Measurements from ENCODE around the gene NEDD4L.

The NEDD4L gene

DNA sequence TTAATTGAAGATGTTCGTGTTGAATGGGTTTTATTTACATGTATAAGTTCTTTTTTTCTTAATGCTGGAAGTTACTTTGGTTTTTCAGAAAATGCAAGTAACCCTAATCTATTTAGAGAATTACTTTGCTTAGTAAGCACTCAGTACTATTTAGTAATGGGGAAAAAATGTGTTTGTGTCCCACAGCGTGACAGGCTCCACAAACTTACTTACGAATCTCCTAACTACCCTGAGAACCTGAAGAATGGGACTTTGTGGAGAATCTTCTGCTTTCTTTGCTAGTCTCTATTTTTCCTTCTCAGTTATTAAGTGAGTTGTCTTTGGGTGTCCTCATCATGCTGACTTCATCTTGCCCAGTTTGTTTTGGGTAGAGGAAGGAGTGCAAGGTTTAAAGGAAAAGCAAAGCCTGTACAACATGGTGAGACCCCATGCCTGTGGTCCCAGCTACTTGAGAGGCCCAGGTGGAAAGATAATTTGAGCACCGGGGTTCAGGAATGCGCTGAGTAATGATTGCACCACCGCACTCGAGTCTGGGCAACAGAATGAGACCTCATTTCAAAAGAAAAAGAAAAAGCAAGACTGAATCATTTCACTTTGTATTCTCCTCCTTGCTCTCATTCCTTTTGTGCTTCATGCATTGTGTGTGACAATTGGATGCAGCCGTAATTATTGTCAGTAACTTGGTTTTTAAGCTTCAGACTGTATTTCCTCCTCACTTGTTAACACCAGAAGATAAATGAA lies 10.2 kb downstream of the NEDD4L start:
- DNase-seq: no peak

DNA sequence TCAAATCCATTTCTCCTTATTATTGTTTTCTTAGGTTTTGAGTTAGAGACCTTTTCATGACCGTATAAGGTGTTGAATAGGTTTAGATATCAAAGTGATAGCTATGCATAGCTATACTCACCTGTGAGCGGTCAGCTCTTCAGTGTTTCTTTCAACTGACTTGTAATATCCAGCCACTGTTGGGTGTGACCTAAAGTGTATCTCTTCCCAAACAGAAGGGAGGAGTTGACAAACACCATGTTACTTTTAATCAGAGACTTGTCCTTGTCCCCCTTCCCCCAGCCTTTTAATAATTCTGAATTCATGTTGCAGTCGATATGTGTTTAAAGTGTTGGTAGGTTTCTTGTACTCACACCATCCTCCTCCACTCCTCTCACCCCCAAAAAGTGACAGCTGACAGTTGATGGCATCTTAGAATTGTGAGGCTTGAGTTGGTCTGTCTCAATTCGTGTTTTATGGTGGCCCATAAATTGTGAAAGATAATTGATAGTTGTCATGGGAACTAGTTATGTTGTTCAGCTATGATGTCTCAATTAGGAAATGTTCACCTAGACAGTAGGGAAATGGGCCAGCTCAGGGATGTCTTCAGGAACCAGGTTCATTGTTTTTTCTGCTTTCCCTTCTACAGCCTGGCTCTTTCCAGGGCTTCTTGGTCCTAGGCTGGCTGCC lies 12.0 kb downstream of the NEDD4L start:
- no peak for DNase-seq

DNA sequence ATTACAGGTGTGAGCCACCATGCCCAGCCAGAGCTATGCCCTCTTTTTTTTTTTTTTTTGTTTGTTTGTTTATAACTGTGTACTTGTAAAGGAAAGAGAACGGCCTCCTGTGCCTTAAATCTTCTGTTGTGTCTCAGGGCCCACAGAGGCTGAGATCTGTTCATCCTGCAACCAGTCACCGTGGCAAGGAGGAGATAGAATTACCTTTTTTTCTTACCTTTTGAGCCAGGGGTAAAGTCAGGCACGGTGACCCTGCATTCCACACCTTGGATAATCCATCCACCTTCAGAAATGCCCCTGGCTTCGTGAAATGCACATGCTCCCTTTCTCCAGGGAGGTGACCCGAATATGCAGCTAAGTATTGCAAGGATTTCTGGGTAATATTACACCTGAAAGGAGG lies 12.8 kb downstream of the NEDD4L start:
- no peak for DNase-seq

DNA sequence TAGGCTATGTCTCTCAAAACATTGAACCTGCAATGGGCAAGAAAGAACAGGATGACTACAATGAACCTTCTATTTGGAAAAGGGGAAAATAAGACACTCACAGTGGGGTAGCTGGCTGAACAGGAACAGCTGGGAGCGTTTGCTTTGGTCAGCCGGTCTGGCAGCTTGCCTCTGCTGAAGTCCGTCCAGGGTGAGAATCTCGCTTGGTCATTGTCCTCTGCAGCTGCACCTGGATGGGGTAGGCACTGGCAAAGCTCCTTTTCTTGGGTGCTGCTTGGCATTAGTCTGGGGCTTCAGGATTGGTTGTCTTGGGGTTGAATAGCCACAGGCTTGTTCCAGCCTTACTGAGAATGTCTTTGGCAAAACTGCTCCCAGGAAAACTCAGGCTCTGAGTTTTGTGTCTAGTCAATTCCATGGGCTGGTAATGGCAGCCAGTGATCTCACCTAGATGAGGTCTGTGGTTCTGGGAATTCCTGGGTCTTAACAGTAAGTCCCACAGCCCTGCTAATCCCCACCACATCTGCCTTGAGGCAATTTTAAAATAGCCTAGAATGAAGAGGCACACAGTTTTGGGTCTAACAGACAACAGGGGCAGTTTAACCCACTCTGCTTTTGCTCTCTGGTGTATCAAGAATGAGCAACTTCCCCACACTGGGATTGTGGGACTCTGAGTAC lies 13.4 kb downstream of the NEDD4L start:
- DNase-seq: no peak

DNA sequence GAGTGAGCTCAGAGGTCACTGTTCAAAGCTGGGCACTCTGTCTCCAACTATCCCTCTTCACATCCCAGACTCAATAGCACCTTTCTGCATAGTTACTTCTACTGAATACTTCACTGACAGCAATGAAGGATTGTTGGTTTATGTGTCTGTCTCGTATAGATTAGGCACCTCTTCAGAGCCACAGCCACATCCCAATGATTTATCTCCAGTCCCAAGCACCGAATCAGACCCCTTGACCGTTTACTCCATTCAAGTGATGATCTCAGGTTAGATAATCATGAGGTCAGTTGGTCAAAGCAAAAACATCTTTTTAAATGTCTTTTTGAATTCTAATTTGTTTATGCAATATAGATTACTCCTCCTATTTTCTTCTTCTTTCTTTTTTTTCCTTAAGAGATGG lies 14.7 kb downstream of the NEDD4L start:
- no peak for DNase-seq

DNA sequence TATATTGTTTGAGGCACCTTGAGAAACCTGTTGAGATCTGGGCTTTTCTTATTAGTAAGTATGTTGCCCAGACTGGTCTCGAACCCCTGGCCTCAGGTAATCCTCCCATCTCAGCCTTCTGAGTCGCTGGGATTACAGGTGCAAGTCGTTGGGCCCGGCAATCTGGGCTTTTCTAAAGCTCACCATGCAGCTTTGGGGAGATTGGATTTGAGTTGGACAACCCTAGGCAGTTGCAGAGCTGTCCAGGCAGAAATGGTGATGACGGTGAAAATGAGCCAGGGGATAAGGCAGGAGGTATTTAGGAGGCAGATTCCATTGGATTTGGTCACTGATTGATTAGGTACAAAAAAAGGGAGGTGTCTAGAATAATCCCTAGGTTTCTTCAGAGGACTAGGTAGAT lies 16.2 kb downstream of the NEDD4L start:
- DNase-seq: no peak

DNA sequence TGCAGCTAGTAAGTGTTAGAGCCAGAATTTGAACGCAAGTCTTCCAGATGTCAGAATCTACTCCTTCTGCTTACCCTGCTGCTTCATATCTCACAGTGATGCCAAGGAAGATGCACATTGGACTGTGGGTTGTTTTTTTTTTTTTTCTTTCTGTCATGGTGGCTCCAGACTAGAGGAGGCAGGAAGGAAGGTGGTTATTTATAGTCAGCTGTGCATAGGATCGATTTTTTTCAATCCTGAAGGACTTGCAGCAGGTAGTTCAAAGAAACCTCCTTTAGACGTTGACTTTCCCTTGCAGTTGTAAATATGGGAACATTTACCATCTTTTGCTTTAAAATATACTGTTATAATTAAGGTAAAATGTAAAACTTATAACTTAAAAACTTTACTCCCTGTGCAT lies 17.3 kb downstream of the NEDD4L start:
- DNase-seq: no peak

DNA sequence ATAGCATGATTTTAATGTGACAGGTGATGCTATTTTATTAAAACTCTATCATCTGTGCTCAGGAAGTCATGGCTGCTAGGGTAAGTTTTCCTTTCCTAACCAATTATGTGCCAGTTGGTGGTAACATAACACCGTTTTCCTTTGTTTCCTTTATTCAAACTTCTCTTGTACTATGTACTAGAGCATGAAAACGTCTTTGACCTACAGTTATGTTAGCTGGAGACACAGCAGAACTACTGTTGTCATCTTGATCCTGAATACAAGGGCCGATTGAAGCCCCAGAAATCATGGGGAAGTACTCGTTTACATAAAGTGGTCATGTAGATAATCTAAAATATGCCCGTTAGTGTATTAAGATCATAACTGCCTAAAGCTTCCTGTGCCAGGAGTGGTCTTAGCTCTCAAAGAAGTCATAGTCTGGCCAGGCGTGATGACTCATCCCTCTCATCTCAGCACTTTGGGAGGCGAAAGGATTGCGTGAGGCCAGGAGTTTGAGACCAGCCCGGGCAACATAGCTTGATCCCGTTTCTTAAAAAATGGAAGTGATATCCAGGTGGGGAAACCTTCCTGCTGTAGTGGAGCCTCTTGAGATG lies 20.5 kb downstream of the NEDD4L start:
- no peak for DNase-seq

DNA sequence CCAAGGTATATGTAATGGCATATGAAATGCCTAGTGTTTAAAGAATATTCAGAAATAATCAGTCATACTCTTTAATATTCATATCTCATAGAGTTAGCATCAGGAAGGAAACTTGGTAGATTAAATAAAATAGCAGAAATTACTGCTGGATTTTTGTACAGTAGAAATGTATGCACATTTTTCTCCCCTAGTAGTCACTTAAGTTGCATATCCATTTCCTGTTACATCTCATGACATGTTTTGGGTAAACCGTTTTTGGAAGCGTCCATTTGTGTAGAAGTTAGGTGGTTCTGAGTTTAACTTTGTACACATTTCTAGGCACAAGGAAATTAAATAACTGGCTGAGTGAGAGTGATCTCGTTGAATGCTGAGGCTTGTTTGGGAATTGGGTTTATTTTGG lies 21.9 kb downstream of the NEDD4L start:
- DNase-seq: no peak

DNA sequence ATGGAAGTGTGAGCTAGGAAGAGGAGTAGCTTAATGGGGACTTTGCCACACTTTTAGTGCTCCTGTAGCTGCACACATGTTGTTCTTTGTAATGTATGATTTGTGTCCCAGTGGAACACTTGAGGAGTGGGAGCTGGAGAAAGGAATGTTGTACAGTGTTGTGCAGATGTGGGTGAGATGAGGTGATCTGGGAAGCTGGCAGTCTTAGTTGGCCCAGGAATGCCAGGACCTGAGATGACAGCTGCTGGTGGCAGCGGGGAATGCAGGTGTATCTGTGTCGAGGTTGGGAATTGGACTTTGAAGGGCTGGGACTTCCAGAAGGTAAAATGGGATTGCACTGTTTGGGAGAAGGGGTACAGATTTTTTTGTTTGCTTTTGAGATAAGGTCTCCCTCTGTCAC lies 23.6 kb downstream of the NEDD4L start:
- no peak for DNase-seq

DNA sequence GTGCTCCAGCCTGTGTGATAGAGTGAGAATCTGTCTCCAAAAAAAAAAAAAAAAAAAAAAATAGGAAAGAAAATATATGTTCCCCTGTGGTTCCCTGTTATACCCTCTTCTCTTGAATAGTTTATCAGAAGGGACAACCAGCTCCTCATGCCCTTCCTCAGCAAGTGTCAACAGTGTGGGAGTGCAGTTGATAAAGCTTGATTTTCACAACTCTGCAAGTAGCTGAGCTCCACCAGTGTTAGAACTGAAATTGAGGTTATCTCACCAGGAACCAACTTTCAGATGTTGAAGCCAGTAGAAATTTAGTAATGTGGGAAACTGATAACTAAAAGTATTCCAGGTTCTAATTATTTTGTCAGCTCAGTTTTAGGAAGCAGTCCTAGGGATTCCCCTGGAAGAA lies 25.1 kb downstream of the NEDD4L start:
- DNase-seq: no peak

DNA sequence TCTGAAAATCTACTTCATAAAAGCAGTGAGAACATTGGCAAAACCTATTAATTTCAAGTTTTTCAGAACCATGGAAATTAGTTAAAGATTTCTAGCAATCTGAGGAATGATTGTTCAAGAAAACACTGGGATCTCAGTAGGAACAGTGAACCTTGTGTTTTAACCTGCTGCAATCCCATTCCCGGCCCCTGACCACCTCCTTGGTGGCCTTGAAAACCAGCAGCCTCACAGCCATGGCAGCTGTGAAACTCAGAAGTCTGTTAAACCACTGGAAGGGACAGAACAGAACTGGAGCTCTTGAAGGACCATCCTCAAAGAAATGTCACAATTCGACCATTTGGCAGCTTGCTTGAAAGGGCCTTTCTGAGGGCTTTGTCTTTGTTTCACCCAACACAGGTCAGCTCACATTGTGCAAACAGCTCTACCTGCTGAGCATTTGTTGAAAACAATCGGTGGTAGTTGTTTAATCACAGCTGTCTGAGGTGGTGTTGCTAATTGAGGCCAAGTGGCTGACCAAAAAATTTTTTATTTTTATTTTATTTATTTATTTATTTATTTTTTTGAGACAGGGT lies 25.8 kb downstream of the NEDD4L start:
- DNase-seq: no peak

DNA sequence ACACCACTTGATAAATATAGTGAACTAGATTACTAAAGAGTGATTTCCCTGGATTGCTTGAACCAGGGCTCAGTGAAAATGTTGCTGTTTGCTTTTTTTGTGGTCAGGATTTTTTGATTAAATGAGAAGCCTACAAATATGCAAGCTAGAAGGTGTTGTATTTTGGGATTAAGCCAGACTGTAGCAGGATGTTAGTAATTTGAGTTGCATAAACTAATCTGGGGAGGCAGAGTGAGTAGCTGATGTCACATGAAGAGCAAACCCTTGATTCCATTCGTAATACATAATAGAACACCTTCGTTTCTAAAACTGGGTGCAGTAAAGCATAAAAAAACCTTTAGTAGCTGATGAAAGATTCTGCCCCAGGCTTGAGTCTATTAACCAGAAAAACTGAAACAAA lies 32.0 kb downstream of the NEDD4L start:
- no peak for DNase-seq

DNA sequence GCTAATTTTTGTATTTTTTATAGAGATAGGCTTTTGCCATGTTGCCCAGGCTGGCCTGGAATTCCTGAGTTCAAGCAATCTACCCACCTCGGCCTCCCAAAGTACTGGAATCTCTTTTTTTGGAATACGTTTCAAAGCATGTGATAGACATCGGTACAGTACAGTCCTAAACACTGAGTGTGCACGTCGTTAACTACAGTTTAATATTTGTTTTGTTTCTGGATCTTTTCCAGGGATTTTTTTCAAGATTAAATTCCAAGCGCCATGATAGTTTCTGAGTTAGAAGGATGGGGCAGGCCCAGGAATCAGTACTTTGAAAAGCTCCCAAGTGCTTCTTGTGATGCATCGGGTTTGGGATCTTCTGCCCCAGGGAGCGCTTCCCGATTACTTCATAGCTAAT lies 33.3 kb downstream of the NEDD4L start:
- no peak for DNase-seq

DNA sequence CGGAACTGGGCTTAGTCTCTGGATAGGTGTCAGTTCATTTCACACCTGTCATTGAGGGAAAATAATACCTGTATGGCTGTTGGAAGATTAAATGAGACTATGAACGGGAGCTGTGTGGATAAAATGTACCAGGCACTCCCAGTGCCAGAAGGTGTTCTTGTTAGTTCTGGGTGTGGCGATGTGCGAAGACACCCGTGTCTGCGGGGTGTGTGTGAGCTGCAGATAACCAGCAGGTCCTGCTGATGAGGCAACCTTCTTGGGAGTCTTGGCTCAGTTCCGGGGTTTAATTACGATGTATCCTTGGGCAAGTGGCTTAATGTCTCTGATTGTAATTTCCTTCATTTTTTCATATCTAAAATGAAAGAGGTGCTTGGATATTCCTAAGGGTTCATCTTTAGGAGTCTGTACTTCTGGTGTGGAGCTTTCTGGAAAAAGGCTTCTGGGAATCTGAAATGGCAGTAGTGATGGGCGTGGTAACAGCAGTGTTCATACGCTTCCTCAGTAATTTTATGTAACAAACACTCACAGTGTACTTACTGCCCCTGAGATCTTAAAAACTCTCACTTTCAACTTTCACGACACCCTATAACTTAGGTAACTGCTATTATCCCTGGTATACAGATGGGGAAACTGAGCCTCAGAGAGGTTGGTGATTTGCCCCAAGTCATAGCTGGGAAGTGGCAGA lies 35.0 kb downstream of the NEDD4L start:
- DNase-seq: no peak

DNA sequence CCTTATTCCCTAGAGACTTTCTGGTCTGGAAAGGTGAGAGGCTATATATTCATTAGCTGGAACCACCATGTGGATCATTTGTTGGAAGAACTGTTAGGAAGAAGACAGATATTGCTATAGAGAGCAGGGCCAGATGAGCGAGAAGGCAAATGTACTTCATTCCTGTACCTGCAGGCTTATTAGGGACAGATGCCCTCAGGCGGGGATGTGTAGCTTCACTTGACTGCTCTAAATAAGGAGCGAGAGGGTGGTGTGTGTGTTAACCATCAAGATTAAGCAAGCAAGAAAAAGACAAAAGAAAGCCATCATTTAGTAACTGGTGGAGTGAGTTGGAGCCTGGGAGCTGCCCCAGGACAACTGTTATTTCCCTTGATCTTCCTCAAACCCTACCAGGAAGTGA lies 36.4 kb downstream of the NEDD4L start:
- no peak for DNase-seq

DNA sequence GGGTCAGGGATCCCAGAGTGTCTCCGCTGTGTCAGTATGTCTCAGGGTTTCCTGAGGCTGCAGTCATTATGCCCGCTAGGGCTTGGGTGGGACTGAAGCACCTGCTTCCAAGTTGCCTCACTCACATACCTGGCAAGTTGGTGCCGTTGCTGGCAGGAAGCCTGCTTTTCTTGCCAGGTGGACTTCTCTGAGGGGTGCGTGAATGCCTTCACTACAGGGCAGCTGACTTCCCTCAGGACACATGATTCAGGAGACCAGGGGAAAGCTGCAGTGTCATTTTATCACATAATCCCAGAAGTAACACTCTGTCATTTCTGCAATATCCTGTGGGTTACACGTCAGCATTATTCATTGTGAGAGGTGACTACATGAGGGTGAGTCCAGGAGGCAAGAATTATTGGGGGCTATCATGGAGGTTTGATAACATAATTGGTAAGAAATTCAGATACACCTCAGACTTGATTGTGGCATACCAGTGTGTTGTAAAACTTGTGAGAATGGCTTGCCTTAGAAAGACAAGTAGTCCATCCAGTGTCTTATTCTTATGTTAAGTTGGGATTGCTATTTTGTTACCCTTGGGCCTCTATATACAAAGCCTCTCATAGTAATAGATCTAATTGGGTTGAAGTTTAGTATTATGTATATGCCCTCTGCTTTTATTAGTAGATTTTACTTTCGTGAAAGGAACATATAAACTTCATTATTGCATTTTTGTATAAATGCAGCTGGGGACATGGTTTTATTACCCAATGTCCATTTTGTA lies 44.1 kb downstream of the NEDD4L start:
- DNase-seq: peak; percentile 66

DNA sequence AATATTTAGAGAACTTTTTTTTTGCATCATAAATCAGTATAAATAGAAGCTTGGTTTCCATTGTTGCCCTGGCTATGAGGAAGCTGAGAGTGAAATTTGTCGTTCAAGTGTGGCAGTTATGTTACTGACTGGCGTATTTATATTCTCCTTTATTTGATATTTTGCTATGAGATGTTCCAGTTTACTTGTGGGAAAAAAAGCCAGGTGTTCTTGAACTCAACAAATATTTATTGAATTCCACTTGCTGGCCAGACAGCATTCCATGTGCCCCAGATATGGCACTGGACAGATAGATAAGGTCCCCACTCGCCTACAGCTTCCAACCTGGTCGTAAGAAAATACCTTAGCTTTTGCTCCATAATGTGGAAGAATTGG lies 44.7 kb downstream of the NEDD4L start:
- no peak for DNase-seq

DNA sequence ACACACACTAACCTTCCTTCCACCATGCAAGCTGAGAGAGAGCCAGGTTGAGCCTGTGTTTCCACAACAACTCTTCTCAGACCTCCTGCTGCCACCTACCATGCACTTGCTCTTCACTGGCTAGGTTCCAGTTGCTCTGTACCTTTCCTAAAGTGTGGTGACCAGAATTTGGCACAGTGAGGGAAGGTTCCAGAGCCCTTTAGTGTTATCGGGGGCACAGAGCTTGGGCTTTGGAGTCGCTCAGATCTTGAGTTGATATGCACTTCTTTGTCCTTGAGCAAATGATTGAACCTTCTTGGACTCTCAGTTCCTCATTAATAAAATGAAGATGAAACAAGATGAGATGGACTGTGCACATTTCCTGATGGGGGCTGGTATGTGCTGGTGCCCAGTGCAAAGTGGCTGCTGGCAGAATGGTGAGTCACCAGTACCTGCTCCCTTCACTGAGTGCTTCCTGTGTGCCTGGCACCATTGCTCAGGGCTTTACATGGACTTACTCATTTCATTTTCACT lies 47.1 kb downstream of the NEDD4L start:
- peak; percentile 58 for DNase-seq

DNA sequence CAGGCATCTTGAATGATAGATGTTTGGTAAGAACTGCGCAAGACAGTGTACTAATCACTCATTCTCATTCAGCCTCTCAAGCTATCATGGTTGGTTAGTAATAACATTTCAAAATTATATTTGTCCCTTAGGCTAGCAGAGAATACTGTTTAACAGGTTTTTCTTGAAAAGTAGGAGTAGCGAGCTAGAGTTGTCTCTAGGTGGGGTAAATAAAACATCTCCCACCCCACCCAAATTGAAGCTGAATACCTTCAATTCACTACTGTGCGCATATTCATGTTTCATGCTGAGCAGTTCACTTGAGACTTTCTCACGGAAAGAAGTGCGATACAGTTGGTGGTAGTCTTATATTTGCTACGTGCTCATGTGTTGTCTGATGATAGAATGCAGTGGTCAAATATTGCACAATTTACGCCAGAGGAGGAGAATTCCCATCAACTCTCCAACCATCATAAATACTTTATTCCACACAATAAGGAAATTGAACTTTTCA lies 49.3 kb downstream of the NEDD4L start:
- DNase-seq: no peak

DNA sequence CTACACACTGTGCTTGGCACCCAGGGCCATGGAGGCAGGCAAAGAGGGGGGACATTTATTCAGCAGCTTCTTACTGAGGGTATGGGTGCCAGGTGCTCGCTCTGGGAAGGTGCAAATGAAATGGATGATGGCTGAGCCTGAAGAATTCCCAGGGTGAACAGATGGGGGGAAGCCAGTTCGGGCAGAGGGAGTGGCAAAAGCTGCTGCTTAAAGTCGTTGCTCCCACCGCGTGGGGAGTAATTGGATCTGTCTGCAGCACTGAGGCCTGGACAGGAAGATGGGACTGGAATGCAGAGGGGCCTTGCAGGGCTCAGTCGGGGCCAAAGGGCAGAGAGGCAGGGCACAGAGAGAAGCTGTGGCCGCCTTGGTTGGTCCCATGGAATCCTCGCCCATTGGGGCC lies 51.2 kb downstream of the NEDD4L start:
- DNase-seq: no peak

DNA sequence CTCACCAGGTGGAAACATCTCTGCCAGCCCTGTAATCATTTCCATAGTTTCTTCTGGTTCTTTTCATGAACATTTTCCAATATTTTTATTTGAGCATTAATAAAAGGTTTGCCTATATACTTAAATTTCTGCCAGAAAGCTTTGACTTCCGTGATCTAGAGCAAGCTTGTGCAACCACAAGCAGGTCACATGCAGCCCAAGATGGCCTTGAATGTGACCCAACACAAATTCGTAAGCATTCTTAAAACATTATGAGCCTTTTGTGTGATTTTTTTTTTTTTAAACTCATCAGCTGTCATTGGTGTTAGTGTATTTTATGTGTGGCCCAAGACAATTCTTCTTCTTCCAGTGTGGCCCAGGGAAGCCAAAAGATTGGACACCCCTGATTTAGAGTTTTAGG lies 51.6 kb downstream of the NEDD4L start:
- DNase-seq: no peak

All from activated CD4-positive, alpha-beta T cell treated with anti-CD3 and anti-CD28 coated beads, Interleukin-10, Interleukin-2, amounts not matched to agents 100 ng/mL and 50 ng/mL, durations not matched to agents 16 hours and 8 hours (primary cell).